Sigmoid colon (tissue), 7 donors: Measurements from ENCODE around the gene ACTR8. TPM values are rescaled to one million over a fixed set of nuclear protein-coding genes. Genes with fewer than 3 reads are reported as not detected.

Source experiments
- DNase-seq: peaks from one replicate; pipeline ENCODE4 v3.0.0-alpha.2; 2019
- H3K27ac ChIP-seq, 4 donors: fragments of 200-600 bp; sonication (generic); one replicate each; pipeline ENCODE4 v1.5.1; 2016 to 2019; ENCODE audit warnings: mild to moderate bottlenecking in 1 of 4
- H3K27me3 ChIP-seq, 3 donors: fragments of 200-600 bp; sonication (generic); one replicate each; pipeline ENCODE4 v1.5.1; 2019; ENCODE audit warnings: mild to moderate bottlenecking in 1 of 3
- H3K36me3 ChIP-seq, 4 donors: fragments of 200-600 bp; sonication (generic); one replicate each; pipeline ENCODE4 v1.5.1; 2016 to 2019
- H3K4me1 ChIP-seq, 4 donors: fragments of 200-600 bp; sonication (generic); one replicate each; pipeline ENCODE4 v1.5.1; 2017 to 2019
- H3K4me3 ChIP-seq, 4 donors: fragments of 200-600 bp; sonication (generic); one replicate each; pipeline ENCODE4 v1.5.1; 2017 to 2019; ENCODE audit warnings: mild to moderate bottlenecking in 2 of 4, moderate library complexity in 1 of 4
- H3K9me3 ChIP-seq, 4 donors: fragments of 200-600 bp in 3 of 4; sonication (generic) in 3 of 4; one replicate each; pipeline versions ENCODE4 v1.5.1 to v1.6.1; 2013 to 2019
- EP300 ChIP-seq, 4 donors: sonication (generic); formaldehyde crosslinking; IDR thresholded peaks; one replicate each; pipeline ENCODE4 v1.6.1; 2017; ENCODE audit warnings: antibody characterized with exemption in 4 of 4
- POLR2A ChIP-seq, 2 donors: fragments of 450-650 bp; IDR thresholded peaks; one replicate each; pipeline ENCODE4 v1.6.1; 2016; ENCODE audit warnings: antibody characterized with exemption in 2 of 2, mild to moderate bottlenecking in 2 of 2, moderate library complexity in 2 of 2
- POLR2AphosphoS5 ChIP-seq, 4 donors: sonication (generic); formaldehyde crosslinking; IDR thresholded peaks; one replicate each; pipeline ENCODE4 v1.6.1; 2017; ENCODE audit warnings: antibody characterized with exemption in 4 of 4
- WGBS, 2 donors: extraction: QIAGEN DNeasy Blood & Tissue Kit; methylation state at CpG; one replicate each; pipeline ENCODE4 v1.1.7; 2013; 5-methylcytosine and 5-hydroxymethylcytosine counted together
- intact Hi-C: fragments of 100-400 bp; cut with DNase I; formaldehyde crosslinking; loops from one replicate; pipeline ENCODE4 v1.15.1; 2023
- polyA plus RNA-seq, 3 donors: library from polyadenylated mRNA; stranded (reverse); fragments of 200-250 nt; gene quantifications; one replicate each; pipeline ENCODE4 v1.2.3, GENCODE V29; 2013
- total RNA-seq, 4 donors: library from RNA; depleted of rRNA; stranded (reverse); fragments of >200 nt; gene quantifications; one replicate each; pipeline ENCODE4 v1.1.0, GENCODE V29; 2016
- TF ChIP-seq, protein P1 (sequence below), 4 experiments: fragments of 450-650 bp in 3 of 4; fragments of 200-600 bp in 1 of 4; IDR thresholded peaks; one replicate each; pipeline ENCODE4 v1.5.1; 2016 to 2019; ENCODE audit warnings: antibody characterized with exemption in 4 of 4, mild to moderate bottlenecking in 3 of 4, moderate library complexity in 2 of 4
- donor health status: healthy with polysubstance abuse.
- donor health status: Bipolar disorder and iron deficiency.
- donor health status: healthy.

ACTR8 gene
- total and polyA plus RNA-seq, 7 donors: 9.0 to 30.7 (median 18.5) TPM

DNA sequence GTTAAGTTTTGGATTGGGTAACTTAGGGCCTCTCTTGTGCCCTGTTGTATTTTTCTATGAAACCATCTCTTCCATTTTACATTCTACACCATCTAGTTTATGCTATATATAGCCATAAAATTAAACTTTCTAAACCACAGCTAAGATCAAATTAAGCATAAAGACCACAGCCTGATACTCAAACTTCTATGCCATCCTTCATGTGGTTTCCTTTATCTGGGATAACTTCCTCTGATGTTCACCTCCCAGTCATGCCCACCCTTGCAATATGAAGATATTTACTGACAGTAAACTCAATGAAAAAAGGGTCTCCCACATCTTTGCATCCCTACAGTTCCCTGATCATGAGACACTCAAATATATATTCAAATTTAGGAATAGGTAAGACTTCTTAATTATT, 5.5 kb upstream of the ACTR8 start:
- peaks cover 4 to 52% (median 11%) of the 10 kb centered on the region in 4 donors for H3K36me3 ChIP-seq
- intact Hi-C loops: loop anchor here (10.0 kb wide), 1 partner anchor 393 kb away; the partner anchor contains the start of gene CACNA1D

DNA sequence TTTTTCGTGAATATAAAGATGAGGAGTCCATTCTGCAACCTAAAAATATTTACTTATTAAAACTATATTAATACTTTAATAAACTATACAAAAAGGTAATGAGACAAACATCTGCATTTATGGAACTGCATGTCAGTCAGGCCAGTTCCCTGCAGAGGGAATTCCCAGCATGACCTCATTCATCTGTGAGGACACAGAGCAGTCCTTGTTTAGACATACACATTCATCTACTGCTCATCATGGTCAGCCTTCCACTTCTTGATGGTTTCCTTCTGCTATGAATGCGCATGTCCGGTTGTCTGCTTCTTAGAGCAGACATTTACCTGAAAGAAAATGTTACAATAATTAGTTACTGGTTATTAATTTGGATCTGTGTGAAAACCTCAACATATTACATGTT, 3.3 kb upstream of the ACTR8 start:
- DNase-seq: no peak
- Histone ChIP-seq H3K27me3 (no peaks in the 10 kb centered on the region), H3K36me3 (peaks cover 4 to 52% (median 11%) of the 10 kb centered on the region in 4 donors), H3K27ac (no peak overlapping the region), H3K9me3 (no peaks in the 10 kb centered on the region), H3K4me3 (no peak overlapping the region), H3K4me1 (peaks cover 0 to 24% (median 19%) of the 10 kb centered on the region in 4 donors)
- TF ChIP-seq EP300 (IDR thresholded peaks at IDR 0.05) (no peak), POLR2A (IDR thresholded peaks at IDR 0.05) (no peak), POLR2AphosphoS5 (IDR thresholded peaks at IDR 0.05) (no peak)
- TF ChIP-seq, protein P1, sequence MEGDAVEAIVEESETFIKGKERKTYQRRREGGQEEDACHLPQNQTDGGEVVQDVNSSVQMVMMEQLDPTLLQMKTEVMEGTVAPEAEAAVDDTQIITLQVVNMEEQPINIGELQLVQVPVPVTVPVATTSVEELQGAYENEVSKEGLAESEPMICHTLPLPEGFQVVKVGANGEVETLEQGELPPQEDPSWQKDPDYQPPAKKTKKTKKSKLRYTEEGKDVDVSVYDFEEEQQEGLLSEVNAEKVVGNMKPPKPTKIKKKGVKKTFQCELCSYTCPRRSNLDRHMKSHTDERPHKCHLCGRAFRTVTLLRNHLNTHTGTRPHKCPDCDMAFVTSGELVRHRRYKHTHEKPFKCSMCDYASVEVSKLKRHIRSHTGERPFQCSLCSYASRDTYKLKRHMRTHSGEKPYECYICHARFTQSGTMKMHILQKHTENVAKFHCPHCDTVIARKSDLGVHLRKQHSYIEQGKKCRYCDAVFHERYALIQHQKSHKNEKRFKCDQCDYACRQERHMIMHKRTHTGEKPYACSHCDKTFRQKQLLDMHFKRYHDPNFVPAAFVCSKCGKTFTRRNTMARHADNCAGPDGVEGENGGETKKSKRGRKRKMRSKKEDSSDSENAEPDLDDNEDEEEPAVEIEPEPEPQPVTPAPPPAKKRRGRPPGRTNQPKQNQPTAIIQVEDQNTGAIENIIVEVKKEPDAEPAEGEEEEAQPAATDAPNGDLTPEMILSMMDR (IDR thresholded peaks at IDR 0.05): no peak
- WGBS, 2 donors: 90 to 92% methylated on average over 3 of the region's 3 CpGs
- intact Hi-C loops: loop anchor here (10.0 kb wide), 1 partner anchor 390 kb away; the partner anchor contains the start of gene CACNA1D

More for the DNA sequence above, 5.5 kb upstream of the ACTR8 start:
- H3K4me1 ChIP-seq: peaks cover 0 to 21% (median 18%) of the 10 kb centered on the region in 4 donors
- TF ChIP-seq POLR2A (IDR thresholded peaks at IDR 0.05) (no peak), EP300 (IDR thresholded peaks at IDR 0.05) (no peak)
- TF ChIP-seq, protein P1 (IDR thresholded peaks at IDR 0.05): no peak
- H3K27me3 ChIP-seq: no peaks in the 10 kb centered on the region
- DNase-seq: no peak
- no peak overlapping the region for H3K4me3 ChIP-seq
- no peak overlapping the region for H3K27ac ChIP-seq
- H3K9me3 ChIP-seq: no peaks in the 10 kb centered on the region

DNA sequence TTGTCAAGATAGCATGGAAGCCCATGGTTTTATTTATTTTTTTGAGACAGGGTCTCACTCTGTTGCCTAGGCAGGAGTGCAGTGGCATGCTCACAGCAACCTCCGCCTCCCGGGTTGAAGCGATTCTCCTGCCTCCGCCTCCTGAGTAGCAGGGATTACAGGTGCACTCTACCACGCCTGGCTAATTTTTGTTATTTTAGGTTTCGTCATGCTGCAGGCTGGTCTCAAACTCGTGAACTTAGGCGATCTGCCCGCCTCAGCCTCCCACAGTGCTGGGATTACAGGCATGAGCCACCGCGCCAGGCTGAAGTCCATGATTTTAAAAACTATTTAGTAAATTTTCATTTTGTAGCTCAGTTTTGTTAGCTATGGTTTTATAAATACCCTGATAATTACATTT, 2.7 kb upstream of the ACTR8 start:
- Histone ChIP-seq H3K27ac (no peak overlapping the region), H3K4me1 (peaks cover 0 to 19% (median 15%) of the 10 kb centered on the region in 4 donors), H3K27me3 (no peaks in the 10 kb centered on the region), H3K9me3 (no peaks in the 10 kb centered on the region), H3K36me3 (peaks cover 4 to 57% (median 11%) of the 10 kb centered on the region in 4 donors), H3K4me3 (no peak overlapping the region)
- intact Hi-C loops: loop anchor here (5.0 to 10.0 kb wide), 2 partner anchors 390 to 1942 kb away; partner anchors contain the start of genes CACNA1D, PARP3 and RRP9
- WGBS, 2 donors: 96 to 97% methylated on average over 11 of the region's 11 CpGs
- no peak for TF ChIP-seq POLR2A (IDR thresholded peaks at IDR 0.05)
- DNase-seq: no peak

DNA sequence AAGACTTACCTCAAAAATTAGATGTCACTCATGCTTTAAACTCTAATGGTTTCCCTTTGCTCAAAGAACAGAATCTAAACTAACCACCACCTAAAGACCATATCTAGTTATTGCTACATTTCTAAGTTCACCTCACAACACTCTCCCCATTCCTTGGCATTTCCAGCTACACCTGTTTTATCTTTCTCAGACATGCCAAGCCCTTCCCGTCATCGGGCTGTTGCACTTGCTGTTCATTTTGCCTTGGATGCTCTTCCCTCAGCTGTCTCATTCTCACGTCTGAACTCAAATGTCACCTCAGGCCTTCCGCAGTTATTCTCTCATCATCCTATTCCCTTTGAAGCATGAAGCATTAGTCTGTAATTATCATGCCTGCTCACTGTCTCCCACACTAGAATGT, 1.1 kb upstream of the ACTR8 start:
- peaks cover 6 to 70% (median 16%) of the 10 kb centered on the region in 4 donors for H3K36me3 ChIP-seq
- WGBS, 2 donors: 80 to 90% methylated on average over 4 of the region's 4 CpGs
- intact Hi-C loops: loop anchor here (5.0 to 10.0 kb wide), 2 partner anchors 388 to 1941 kb away; partner anchors contain the start of genes CACNA1D, PARP3 and RRP9

DNA sequence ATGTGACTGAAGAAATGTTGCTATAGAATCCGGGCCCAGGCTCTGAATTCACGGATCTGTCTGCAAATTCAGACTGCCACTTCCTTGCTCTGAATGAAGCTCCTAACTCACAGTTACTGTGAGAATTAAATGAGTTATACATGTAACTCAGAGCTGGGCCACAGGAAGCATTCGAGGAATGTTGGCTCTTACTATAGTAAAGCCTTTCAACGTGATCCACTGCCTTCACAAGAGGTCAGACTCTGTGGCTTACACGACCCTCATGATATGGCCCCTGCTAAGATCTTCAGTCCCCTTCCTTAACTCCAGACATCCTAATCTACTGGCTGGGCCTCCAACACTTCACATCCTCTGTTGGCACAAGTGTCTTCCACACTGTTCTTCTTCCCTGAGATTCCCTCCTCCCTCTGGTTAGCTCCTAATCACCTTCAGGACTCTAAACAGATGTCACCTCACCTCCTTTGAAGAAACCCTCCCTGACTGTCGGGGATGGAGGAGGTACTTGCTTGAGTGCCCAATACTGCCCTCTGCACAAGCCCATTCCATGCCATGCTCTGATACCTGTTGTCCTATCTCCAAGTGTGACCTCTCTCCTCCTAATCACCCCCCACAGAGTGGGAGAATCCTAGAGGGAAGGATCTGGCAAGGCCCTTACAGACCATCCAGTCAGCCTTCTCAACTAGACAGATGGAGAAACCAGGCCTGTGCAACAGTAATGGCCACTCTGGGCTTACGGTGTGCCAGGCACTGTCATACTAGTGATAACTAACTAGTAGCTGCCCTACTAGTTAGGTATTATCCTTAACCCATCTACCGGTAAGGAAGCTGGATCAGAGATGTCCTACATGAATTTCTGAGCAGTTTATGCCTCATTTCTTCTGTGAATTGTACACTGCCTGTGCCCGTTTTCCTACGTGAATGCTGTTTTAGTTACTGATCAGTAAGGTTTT, 1.3 kb downstream of the ACTR8 start:
- intact Hi-C loops: loop anchor here (5.0 to 10.0 kb wide), 2 partner anchors 386 to 1938 kb away; partner anchors contain the start of genes CACNA1D, PARP3 and RRP9

More for the DNA sequence above, 1.1 kb upstream of the ACTR8 start:
- no peak for DNase-seq
- Histone ChIP-seq H3K27ac (no peak overlapping the region), H3K4me1 (peaks cover 0 to 16% (median 12%) of the 10 kb centered on the region in 4 donors), H3K9me3 (no peaks in the 10 kb centered on the region), H3K4me3 (no peak overlapping the region), H3K27me3 (no peaks in the 10 kb centered on the region)
- TF ChIP-seq POLR2A (IDR thresholded peaks at IDR 0.05) (no peak), EP300 (IDR thresholded peaks at IDR 0.05) (no peak)

More for the DNA sequence above, 1.3 kb downstream of the ACTR8 start:
- H3K27me3 ChIP-seq: no peaks in the 10 kb centered on the region
- peak overlapping the region in 2 of 4 donors; percentile 84 to 89 for H3K27ac ChIP-seq
- 59 to 74% methylated on average over 10 of the region's 10 CpGs for WGBS, 2 donors
- no peak for TF ChIP-seq EP300 (IDR thresholded peaks at IDR 0.05)
- TF ChIP-seq POLR2AphosphoS5 (IDR thresholded peaks at IDR 0.05): no peak
- no peak for TF ChIP-seq POLR2A (IDR thresholded peaks at IDR 0.05)
- TF ChIP-seq, protein P1 (IDR thresholded peaks at IDR 0.05): no peak
- peak overlapping the region; percentile 70 to 87 (median 77) for H3K4me3 ChIP-seq
- no peak for DNase-seq
- H3K36me3 ChIP-seq: peaks cover 15 to 70% (median 36%) of the 10 kb centered on the region in 4 donors
- H3K9me3 ChIP-seq: no peaks in the 10 kb centered on the region
- H3K4me1 ChIP-seq: peaks cover 0 to 16% (median 12%) of the 10 kb centered on the region in 4 donors
